Measurements from ENCODE around the gene NAV1. TPM values are rescaled to one million over a fixed set of nuclear protein-coding genes. Genes with fewer than 3 reads are reported as not detected.

The NAV1 gene
- total and polyA plus RNA-seq, 9 of the 15 experiments (the other 6 are each of a cell fraction or from before 2014, with no cell fraction given) = 0.91 to 16.8 (median 3.2) TPM

GRCh38 chr1:201559679-201560162, 20.8 kb downstream of the NAV1 start (continued):
- TF ChIP-seq ZNF57 (CRISPR knock-in tag; IDR thresholded peaks at IDR 0.05) = 0 out of 2 replicates have a peak, but pooled peaks have one; percentile 10
- no peak for TF ChIP-seq BRCA1 (IDR thresholded peaks at IDR 0.05)
- TF ChIP-seq BRCA1 (CRISPR knock-in tag; IDR thresholded peaks at IDR 0.05) = no peak
- TF ChIP-seq CTCF (IDR thresholded peaks at IDR 0.05 in 2 of 3, conservative IDR thresholded peaks at IDR 0.05 in 1 of 3; ENCODE audit: insufficient read depth in 2 of 3, low read depth in 1 of 3, low read length in 3 of 3) = peak; percentile 99 to 100 (median 99)
- TF ChIP-seq RBBP5 (IDR thresholded peaks at IDR 0.05; ENCODE audit: borderline replicate concordance, insufficient read depth, low read length, poor library complexity, severe bottlenecking) = no peak
- TF ChIP-seq E2F6 (IDR thresholded peaks at IDR 0.05; ENCODE audit: borderline replicate concordance in 1 of 2, extremely low read depth in 1 of 2, insufficient read depth in 1 of 2, insufficient read length in 1 of 2, low read depth in 1 of 2, low read length in 1 of 2, poor library complexity in 1 of 2, severe bottlenecking in 1 of 2) = peak; percentile 56 to 62
- TF ChIP-seq FOSL1 (tag; conservative IDR thresholded peaks at IDR 0.05) = peak; percentile 38
- peak; percentile 89 for TF ChIP-seq ZNF431 (CRISPR knock-in tag; IDR thresholded peaks at IDR 0.05)
- TF ChIP-seq ASH1L (IDR thresholded peaks at IDR 0.05; ENCODE audit: borderline replicate concordance, low read depth, partially characterized antibody) = no peak
- TF ChIP-seq NEUROD1 (IDR thresholded peaks at IDR 0.05; ENCODE audit: borderline replicate concordance, low read depth, low read length, partially characterized antibody) = peak; percentile 35
- TF ChIP-seq PHF21A (IDR thresholded peaks at IDR 0.05; ENCODE audit: borderline replicate concordance, low read depth) = no peak
- TF ChIP-seq ZNF277 (CRISPR knock-in tag; IDR thresholded peaks at IDR 0.05; ENCODE audit: borderline replicate concordance) = no peak
- no peak for TF ChIP-seq ILK (tag; IDR thresholded peaks at IDR 0.05; ENCODE audit: borderline replicate concordance, low read depth)
- no peak for TF ChIP-seq GTF3C2 (IDR thresholded peaks at IDR 0.05; ENCODE audit: borderline replicate concordance, extremely low read depth, insufficient read length)
- TF ChIP-seq ZNF589 (CRISPR knock-in tag; IDR thresholded peaks at IDR 0.05; ENCODE audit: low read depth) = 0 out of 2 replicates have a peak, but pooled peaks have one; percentile 77
- no peak for TF ChIP-seq BCL6 (CRISPR knock-in tag; IDR thresholded peaks at IDR 0.05)
- TF ChIP-seq ZBTB43 (CRISPR knock-in tag; IDR thresholded peaks at IDR 0.05) = no peak; the same call in 1 of the 2 replicates

Data from K562 (cell line).